ENCODE data around the gene SNRPB.

SNRPB gene

DNA sequence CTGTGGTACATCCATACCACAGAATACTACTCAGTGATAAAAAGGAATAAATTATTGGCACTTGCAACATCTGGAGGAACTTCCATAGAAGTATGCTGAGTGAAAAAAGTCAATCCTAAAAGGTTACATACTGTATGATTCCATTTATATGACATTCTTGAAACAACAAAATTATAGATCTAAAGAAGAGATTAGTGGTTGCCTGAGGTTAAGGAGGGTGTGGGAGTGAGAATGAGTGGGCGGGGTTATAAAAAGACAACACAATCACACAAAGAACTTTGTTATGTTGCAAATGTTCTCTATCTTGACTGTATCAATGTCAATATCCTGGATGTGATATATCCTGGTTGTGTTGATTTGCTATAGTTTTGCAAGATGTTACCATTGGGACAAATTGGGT, 21.2 kb downstream of the SNRPB start:
- DNase-seq (ENCODE audit: extremely low read depth, low read depth): no peak
- TF ChIP-seq, protein P1, sequence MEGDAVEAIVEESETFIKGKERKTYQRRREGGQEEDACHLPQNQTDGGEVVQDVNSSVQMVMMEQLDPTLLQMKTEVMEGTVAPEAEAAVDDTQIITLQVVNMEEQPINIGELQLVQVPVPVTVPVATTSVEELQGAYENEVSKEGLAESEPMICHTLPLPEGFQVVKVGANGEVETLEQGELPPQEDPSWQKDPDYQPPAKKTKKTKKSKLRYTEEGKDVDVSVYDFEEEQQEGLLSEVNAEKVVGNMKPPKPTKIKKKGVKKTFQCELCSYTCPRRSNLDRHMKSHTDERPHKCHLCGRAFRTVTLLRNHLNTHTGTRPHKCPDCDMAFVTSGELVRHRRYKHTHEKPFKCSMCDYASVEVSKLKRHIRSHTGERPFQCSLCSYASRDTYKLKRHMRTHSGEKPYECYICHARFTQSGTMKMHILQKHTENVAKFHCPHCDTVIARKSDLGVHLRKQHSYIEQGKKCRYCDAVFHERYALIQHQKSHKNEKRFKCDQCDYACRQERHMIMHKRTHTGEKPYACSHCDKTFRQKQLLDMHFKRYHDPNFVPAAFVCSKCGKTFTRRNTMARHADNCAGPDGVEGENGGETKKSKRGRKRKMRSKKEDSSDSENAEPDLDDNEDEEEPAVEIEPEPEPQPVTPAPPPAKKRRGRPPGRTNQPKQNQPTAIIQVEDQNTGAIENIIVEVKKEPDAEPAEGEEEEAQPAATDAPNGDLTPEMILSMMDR (IDR thresholded peaks at IDR 0.05; ENCODE audit: low read depth, low read length): no peak

DNA sequence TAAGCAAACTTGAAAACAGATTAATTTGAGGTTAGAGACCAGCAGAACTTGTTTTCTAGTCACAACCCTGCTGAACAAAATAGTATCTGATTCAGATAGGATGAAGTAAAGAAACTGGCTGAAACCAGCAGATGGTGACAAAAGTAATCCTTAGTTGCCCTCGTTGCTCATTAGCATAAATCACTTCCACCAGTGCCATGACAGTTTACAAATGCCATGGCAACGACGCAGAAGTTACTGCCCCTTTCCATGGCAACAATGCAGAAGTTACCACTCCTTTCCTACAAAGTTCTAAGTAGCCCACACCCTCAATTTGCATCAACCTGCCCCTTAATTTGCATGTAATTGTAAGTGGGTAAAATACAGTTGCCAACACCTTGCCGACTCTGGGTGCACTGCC, 23.7 kb downstream of the SNRPB start:
- DNase-seq (ENCODE audit: extremely low read depth, low read depth): no peak
- TF ChIP-seq, protein P1 (IDR thresholded peaks at IDR 0.05; ENCODE audit: low read depth, low read length): no peak

DNA sequence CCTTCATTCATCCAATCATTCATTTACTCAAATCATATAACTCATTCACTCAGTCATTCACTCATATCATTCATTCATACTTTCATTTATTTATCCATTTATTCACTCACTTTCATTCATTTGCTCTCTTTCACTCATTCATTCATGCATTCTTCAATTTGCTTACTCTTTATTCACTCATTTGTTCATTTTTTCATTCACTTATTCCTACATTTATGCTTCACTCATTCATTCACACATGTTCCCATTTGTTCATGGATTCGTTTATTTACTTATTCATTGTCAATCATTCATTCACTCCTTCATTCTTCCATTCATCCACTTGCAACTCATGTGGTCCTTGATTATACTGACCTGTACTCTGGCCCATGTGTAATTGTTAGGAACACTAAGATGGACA, 39.4 kb downstream of the SNRPB start:
- no peak for DNase-seq (ENCODE audit: extremely low read depth, low read depth)
- TF ChIP-seq, protein P1 (IDR thresholded peaks at IDR 0.05; ENCODE audit: low read depth, low read length): no peak

DNA sequence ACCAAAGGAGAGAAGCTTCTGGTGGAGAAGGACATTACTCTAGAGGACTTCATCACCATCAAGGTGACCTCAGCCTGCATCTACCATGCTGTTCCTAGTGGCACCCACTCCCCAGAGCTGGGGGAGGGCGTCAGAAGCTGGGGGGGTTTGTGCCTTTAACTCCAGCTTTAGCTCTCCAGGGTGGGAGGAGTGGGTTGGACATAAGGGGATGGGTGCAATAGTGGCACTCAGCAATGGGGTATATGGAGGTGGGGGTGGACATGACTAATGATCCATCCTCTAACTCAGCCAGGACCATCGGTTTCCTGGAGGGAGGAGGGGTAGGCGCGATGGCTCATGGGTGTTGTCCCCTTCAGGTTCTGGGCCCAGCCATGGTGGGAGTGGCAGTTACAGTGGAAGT, 40.1 kb downstream of the SNRPB start:
- no peak for DNase-seq (ENCODE audit: extremely low read depth, low read depth)
- TF ChIP-seq, protein P1 (IDR thresholded peaks at IDR 0.05; ENCODE audit: low read depth, low read length): no peak

DNA sequence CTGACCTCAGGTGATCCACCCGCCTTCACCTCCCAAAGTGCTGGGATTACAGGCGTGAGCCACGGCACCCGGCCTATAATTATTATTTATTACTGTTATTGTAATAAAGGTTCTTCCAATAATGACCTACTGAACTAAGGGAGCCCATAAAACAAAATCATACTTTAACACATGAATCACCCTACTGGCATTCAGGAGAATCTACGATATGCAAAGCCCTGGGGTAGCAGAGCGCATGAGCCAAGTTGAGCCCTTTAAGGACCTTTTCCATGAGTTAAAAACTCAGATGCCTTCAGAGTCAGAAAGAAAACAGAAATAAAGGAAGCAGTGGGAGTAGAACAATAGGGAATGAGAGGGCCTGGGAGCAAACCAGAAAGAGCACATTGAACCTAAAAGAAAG, 41.5 kb downstream of the SNRPB start:
- TF ChIP-seq, protein P1 (IDR thresholded peaks at IDR 0.05; ENCODE audit: low read depth, low read length): no peak
- DNase-seq (ENCODE audit: extremely low read depth, low read depth): no peak

DNA sequence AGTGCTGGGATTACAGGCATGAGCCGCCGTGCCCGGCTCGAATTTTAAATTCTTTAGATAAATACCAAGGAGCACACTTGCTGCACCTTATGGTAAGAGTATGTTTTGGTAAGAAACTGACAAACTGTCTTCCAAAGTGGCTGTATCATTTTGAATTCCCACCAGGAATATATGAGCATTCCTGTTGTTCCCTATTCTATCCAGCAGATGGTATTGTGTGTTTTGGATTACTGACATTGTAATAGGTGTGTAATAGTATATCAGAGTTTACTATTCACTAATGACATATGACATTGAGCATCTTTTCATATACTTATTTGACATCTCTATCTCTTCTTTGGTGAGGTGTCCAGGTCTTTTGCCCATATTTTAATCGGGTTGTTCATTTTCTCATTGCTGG, 49.3 kb downstream of the SNRPB start:
- DNase-seq (ENCODE audit: extremely low read depth, low read depth): no peak

DNA sequence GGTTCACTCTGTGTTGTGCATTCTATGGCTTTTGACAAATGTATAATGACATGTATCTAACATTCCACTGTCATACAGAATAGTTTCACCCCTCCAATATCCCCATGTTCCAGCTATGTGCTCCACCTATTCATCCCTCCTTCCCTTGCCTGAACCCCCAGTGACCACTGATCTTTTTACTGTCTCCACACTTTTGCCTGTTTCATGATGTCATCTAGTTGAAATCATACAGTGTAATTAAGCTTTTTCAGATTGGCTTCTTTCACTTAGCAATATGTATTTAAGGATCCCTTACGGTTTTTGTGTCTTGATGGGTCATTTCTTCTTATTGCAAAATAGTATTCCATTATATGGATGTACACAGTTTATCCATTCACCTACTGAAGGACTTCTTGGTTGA, 50.1 kb downstream of the SNRPB start:
- DNase-seq (ENCODE audit: extremely low read depth, low read depth): no peak
- TF ChIP-seq, protein P1 (IDR thresholded peaks at IDR 0.05; ENCODE audit: low read depth, low read length): no peak

More for the DNA sequence above, 49.3 kb downstream of the SNRPB start:
- TF ChIP-seq, protein P1 (IDR thresholded peaks at IDR 0.05; ENCODE audit: low read depth, low read length): peak; percentile 2

Data from AG09319 (cell line).